H9 (cell line): ENCODE measurements around the gene XPC. TPM values are rescaled to one million over a fixed set of nuclear protein-coding genes. Genes with fewer than 3 reads are reported as not detected.

Experiments
- DNase-seq: peaks from one replicate; pipeline ENCODE4 v3.0.0-alpha.2; 2017
- H2AFZ ChIP-seq: one replicate; pipeline ENCODE4 v1.6.1; 2013; ENCODE audit warnings: mild to moderate bottlenecking, low read length, control low read depth, moderate library complexity
- H2AK5ac ChIP-seq: 2 replicates; pipeline ENCODE4 v1.6.1; 2013; ENCODE audit warnings: low read length, control low read depth, mixed read lengths; ENCODE audit not compliant: insufficient read length
- H2BK120ac ChIP-seq: one replicate; pipeline ENCODE4 v1.6.1; 2013; ENCODE audit warnings: low read depth, mild to moderate bottlenecking, low read length, control low read depth, inconsistent platforms; ENCODE audit not compliant: poor library complexity, severe bottlenecking
- H2BK12ac ChIP-seq: 2 replicates; pipeline ENCODE4 v1.6.1; 2013; ENCODE audit warnings: low read length, control low read depth, mixed read lengths, low read depth; ENCODE audit not compliant: insufficient read length
- H2BK15ac ChIP-seq: 2 replicates; pipeline ENCODE4 v1.6.1; 2013; ENCODE audit warnings: low read depth, low read length, control low read depth
- H2BK20ac ChIP-seq: one replicate; pipeline ENCODE4 v1.6.1; 2013; ENCODE audit warnings: low read depth, mild to moderate bottlenecking, low read length, control low read depth, inconsistent platforms; ENCODE audit not compliant: poor library complexity, severe bottlenecking
- H2BK5ac ChIP-seq: 2 replicates; pipeline ENCODE4 v1.6.1; 2013; ENCODE audit warnings: low read length, control low read depth, mixed read lengths; ENCODE audit not compliant: insufficient read length
- H3K14ac ChIP-seq: 2 replicates; pipeline ENCODE4 v1.6.1; 2013; ENCODE audit warnings: low read length, control low read depth; ENCODE audit not compliant: insufficient read depth
- H3K18ac ChIP-seq: 2 replicates; pipeline ENCODE4 v1.6.1; 2013; ENCODE audit warnings: low read depth, mild to moderate bottlenecking, mixed read lengths, low read length, control low read depth; ENCODE audit not compliant: insufficient read length
- H3K23ac ChIP-seq: 2 replicates; pipeline ENCODE4 v1.6.1; 2013; ENCODE audit warnings: low read length, control low read depth, mixed read lengths, low read depth; ENCODE audit not compliant: insufficient read length
- H3K23me2 ChIP-seq: 2 replicates; pipeline ENCODE4 v1.6.1; 2013; ENCODE audit warnings: low read depth, mild to moderate bottlenecking, mixed read lengths, low read length, control low read depth; ENCODE audit not compliant: insufficient read length, poor library complexity, severe bottlenecking
- H3K27ac ChIP-seq: 2 replicates; pipeline ENCODE4 v1.5.1; 2013; ENCODE audit warnings: low read length, control low read depth, mixed read lengths, low read depth; ENCODE audit not compliant: insufficient read length
- H3K27me3 ChIP-seq: 2 replicates; pipeline ENCODE4 v1.6.1; 2013; ENCODE audit warnings: low read length, control low read depth, inconsistent platforms; ENCODE audit not compliant: insufficient read depth
- H3K4ac ChIP-seq: 2 replicates; pipeline ENCODE4 v1.6.1; 2013; ENCODE audit warnings: low read depth, mild to moderate bottlenecking, control low read depth, inconsistent platforms, low read length, moderate library complexity
- H3K4me1 ChIP-seq: 2 replicates; pipeline ENCODE4 v1.6.1; 2013; ENCODE audit warnings: low read length, control low read depth, inconsistent platforms; ENCODE audit not compliant: insufficient read depth
- H3K4me2 ChIP-seq: 2 replicates; pipeline ENCODE4 v1.6.1; 2013; ENCODE audit warnings: low read length, control low read depth, mixed read lengths; ENCODE audit not compliant: insufficient read length, insufficient read depth
- H3K56ac ChIP-seq: 2 replicates; pipeline ENCODE4 v1.6.1; 2013; ENCODE audit warnings: low read depth, mild to moderate bottlenecking, mixed read lengths, low read length, control low read depth; ENCODE audit not compliant: insufficient read length
- H3K79me1 ChIP-seq: 2 replicates; pipeline ENCODE4 v1.6.1; 2013; ENCODE audit warnings: low read depth, mild to moderate bottlenecking, moderate library complexity, low read length, control low read depth, inconsistent platforms; ENCODE audit not compliant: insufficient read depth, poor library complexity, severe bottlenecking
- H3K79me2 ChIP-seq: 2 replicates; pipeline ENCODE4 v1.6.1; 2013; ENCODE audit warnings: low read length, control low read depth, inconsistent platforms; ENCODE audit not compliant: insufficient read depth
- H3K9ac ChIP-seq: 2 replicates; pipeline ENCODE4 v1.6.1; 2013; ENCODE audit warnings: low read length, control low read depth, mixed read lengths; ENCODE audit not compliant: insufficient read length; ENCODE audit errors: extremely low read depth
- H3K9me3 ChIP-seq: one replicate; pipeline ENCODE4 v1.6.1; 2013; ENCODE audit warnings: low read depth, low read length, inconsistent platforms; ENCODE audit not compliant: control insufficient read depth
- H3T11ph ChIP-seq: one replicate; pipeline ENCODE4 v1.6.1; 2013; ENCODE audit warnings: mild to moderate bottlenecking, low read length, control low read depth, inconsistent platforms
- H4K20me1 ChIP-seq: one replicate; pipeline ENCODE4 v1.6.1; 2013; ENCODE audit not compliant: control insufficient read depth, insufficient read length, insufficient read depth
- H4K5ac ChIP-seq: 2 replicates; pipeline ENCODE4 v1.6.1; 2013; ENCODE audit warnings: low read depth, mild to moderate bottlenecking, mixed read lengths, low read length, control low read depth; ENCODE audit not compliant: insufficient read length
- H4K8ac ChIP-seq: replicated peaks from 2 replicates; pipeline ENCODE4 v1.6.1; 2013; ENCODE audit warnings: low read length, control low read depth, mixed read lengths, low read depth; ENCODE audit not compliant: insufficient read length
- H4K91ac ChIP-seq: 2 replicates; pipeline ENCODE4 v1.6.1; 2013; ENCODE audit warnings: low read depth, mild to moderate bottlenecking, moderate library complexity, mixed read lengths, low read length, control low read depth; ENCODE audit not compliant: insufficient read length
- H3K27ac Mint-ChIP-seq, 3 experiments: 2 replicates in 2 of 3; 3 replicates in 1 of 3; pipeline ENCODE4 v1.8.0; 2020 to 2021; ENCODE audit warnings: mixed read lengths in 3 of 3, mild to moderate bottlenecking in 1 of 3, moderate library complexity in 1 of 3
- H3K27me3 Mint-ChIP-seq: 2 replicates; pipeline ENCODE4 v1.8.0; 2021; ENCODE audit warnings: low read depth, mild to moderate bottlenecking, moderate library complexity, mixed read lengths
- H3K36me3 Mint-ChIP-seq, 3 experiments: 2 replicates in 2 of 3; 3 replicates in 1 of 3; pipeline ENCODE4 v1.8.0; 2020 to 2021; ENCODE audit warnings: low read depth in 3 of 3, mixed read lengths in 3 of 3; ENCODE audit not compliant: insufficient read depth in 1 of 3
- H3K4me1 Mint-ChIP-seq, 2 experiments: 2 replicates each; pipeline ENCODE4 v1.8.0; 2020; ENCODE audit warnings: mixed read lengths in 2 of 2
- H3K4me3 Mint-ChIP-seq, 2 experiments: 2 replicates in 1 of 2; 3 replicates in 1 of 2; pipeline ENCODE4 v1.8.0; 2020 to 2021; ENCODE audit warnings: mild to moderate bottlenecking in 2 of 2, mixed read lengths in 2 of 2, moderate library complexity in 1 of 2
- H3K9me3 Mint-ChIP-seq, 2 experiments: 2 replicates in 1 of 2; 3 replicates in 1 of 2; pipeline ENCODE4 v1.8.0; 2020; ENCODE audit warnings: mild to moderate bottlenecking in 2 of 2, mixed read lengths in 2 of 2, moderate library complexity in 1 of 2
- WGBS: extraction: QIAGEN DNeasy Blood & Tissue Kit; methylation state at CpG from one replicate; pipeline ENCODE4 v1.1.7; 2013; ENCODE audit warnings: missing lambda C conversion rate, low lambda C conversion rate, mixed read lengths; ENCODE audit not compliant: insufficient read length; ENCODE audit errors: extremely low coverage; 5-methylcytosine and 5-hydroxymethylcytosine counted together
- total RNA-seq: library from RNA; stranded (reverse); gene quantifications from 2 replicates; pipeline ENCODE4 v1.2.1, GENCODE V29; 2021
- TF ChIP-seq, protein P1 (sequence below): fragments of 200-600 bp; sonication (generic); conservative IDR thresholded peaks from 3 replicates; pipeline ENCODE4 v1.8.0; 2021; ENCODE audit warnings: antibody characterized with exemption, mild to moderate bottlenecking

The XPC gene
- total RNA-seq, 1 experiment from 2014 or later: 30.3 TPM

DNA sequence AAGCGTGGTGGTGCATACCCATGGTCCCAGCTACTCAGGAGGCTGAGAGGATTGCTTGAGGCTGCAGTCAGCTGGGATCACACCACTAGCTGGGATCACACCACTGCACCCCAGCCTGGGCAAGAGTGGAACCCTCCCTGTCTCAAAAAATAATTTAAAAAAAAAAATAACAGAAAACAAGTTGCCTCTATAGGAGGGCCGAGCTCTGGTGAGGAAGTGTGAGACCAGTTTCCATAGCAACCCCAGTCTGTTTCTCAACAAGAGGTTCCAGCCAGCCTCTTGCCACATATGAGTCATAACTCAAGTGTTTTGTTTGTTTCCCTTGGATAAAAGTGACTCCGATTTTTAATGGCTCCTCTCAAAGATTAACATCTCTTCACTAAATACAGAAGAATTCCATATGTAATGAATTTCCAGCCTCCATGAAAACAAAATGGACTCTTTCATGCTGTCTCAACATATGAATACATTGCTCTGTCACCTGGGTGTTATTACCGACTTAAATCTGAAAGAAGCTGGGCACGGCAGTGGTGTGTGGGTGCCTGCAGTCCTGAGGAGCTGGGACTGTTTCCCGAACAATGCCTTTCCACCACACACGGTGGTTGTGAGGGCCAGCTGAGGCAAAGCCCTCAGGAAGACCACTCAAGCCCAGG lies 33.9 kb downstream of the XPC start:
- H3K4me2 ChIP-seq: no peak overlapping the region
- TF ChIP-seq, protein P1, sequence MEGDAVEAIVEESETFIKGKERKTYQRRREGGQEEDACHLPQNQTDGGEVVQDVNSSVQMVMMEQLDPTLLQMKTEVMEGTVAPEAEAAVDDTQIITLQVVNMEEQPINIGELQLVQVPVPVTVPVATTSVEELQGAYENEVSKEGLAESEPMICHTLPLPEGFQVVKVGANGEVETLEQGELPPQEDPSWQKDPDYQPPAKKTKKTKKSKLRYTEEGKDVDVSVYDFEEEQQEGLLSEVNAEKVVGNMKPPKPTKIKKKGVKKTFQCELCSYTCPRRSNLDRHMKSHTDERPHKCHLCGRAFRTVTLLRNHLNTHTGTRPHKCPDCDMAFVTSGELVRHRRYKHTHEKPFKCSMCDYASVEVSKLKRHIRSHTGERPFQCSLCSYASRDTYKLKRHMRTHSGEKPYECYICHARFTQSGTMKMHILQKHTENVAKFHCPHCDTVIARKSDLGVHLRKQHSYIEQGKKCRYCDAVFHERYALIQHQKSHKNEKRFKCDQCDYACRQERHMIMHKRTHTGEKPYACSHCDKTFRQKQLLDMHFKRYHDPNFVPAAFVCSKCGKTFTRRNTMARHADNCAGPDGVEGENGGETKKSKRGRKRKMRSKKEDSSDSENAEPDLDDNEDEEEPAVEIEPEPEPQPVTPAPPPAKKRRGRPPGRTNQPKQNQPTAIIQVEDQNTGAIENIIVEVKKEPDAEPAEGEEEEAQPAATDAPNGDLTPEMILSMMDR: no peak
- peak overlapping the region; percentile 75; the same call in 1 of the 2 replicates for H3K4ac ChIP-seq
- H3K4me1 ChIP-seq: peaks cover 6% of the 10 kb centered on the region; the same call in 1 of the 2 replicates
- H3K27me3 ChIP-seq: no peaks in the 10 kb centered on the region
- H3K14ac ChIP-seq: peak overlapping the region; percentile 62
- peak overlapping the region; percentile 39 for H4K91ac ChIP-seq
- no peaks in the 10 kb centered on the region for H3K9me3 ChIP-seq
- no peak overlapping the region; a peak in 1 of 5 replicates for H3K4me3 Mint-ChIP-seq
- WGBS: no CpG with 5 or more reads among the region's 7 CpGs
- peak overlapping the region; percentile 87 for H2BK120ac ChIP-seq
- peak overlapping the region; percentile 37 for H2AK5ac ChIP-seq
- peak overlapping the region; percentile 58 for H2BK12ac ChIP-seq
- peaks cover 2% of the 10 kb centered on the region for H4K20me1 ChIP-seq
- H3K79me1 ChIP-seq: no peaks in the 10 kb centered on the region
- no peak overlapping the region for H4K5ac ChIP-seq
- no peak overlapping the region for H3K56ac ChIP-seq
- H3K18ac ChIP-seq: peak overlapping the region; percentile 80
- peaks cover 14 to 62% (median 37%) of the 10 kb centered on the region in 3 experiments for H3K36me3 Mint-ChIP-seq
- peaks cover 2% of the 10 kb centered on the region for H3K23me2 ChIP-seq
- H2AFZ ChIP-seq: no peak overlapping the region
- DNase-seq: peak; percentile 66
- H3K9ac ChIP-seq: no peak overlapping the region
- H3K27me3 Mint-ChIP-seq: no peaks in the 10 kb centered on the region; the same call in 1 of the 2 replicates
- H3K23ac ChIP-seq: no peak overlapping the region
- no peak overlapping the region for H2BK5ac ChIP-seq
- no peak overlapping the region for H2BK15ac ChIP-seq
- peak overlapping the region; percentile 73 to 97 (median 93); a peak in 5 of 7 replicates for H3K27ac Mint-ChIP-seq
- H3K27ac ChIP-seq: peak overlapping the region; percentile 38
- H3K4me1 Mint-ChIP-seq: peaks cover 10 to 24% of the 10 kb centered on the region in 2 experiments
- H4K8ac ChIP-seq: no peak overlapping the region
- no peaks in the 10 kb centered on the region; a peak in 1 of 5 replicates for H3K9me3 Mint-ChIP-seq
- no peaks in the 10 kb centered on the region for H3K79me2 ChIP-seq
- H3T11ph ChIP-seq: no peak overlapping the region
- H2BK20ac ChIP-seq: no peak overlapping the region
